GM23338 (cell line): ENCODE measurements around the gene FRMD4A. TPM values are rescaled to one million over a fixed set of nuclear protein-coding genes. Genes with fewer than 3 reads are reported as not detected.

Experiments used
- ATAC-seq: fragments of 200-7000 bp; cut with Tn5 transposase; 3 replicates; pipeline ENCODE4 v1.9.1; 2020
- DNase-seq: peaks from one replicate; pipeline ENCODE4 v3.0.0-alpha.2; 2015; ENCODE audit warnings: low spot score
- H2AFZ ChIP-seq: fragments of 200-600 bp; sonication (generic); 2 replicates; pipeline ENCODE4 v1.8.0; 2016; ENCODE audit warnings: antibody characterized with exemption, mild to moderate bottlenecking, moderate library complexity
- H3F3A ChIP-seq: fragments of 200-600 bp; sonication (generic); replicated peaks from 2 replicates; pipeline ENCODE4 v1.8.0; 2017; ENCODE audit warnings: antibody characterized with exemption, mixed run types, low read depth
- H3K27ac ChIP-seq: fragments of 200-600 bp; sonication (generic); 2 replicates; pipeline ENCODE4 v1.6.1; 2016; ENCODE audit warnings: low read depth
- H3K27me3 ChIP-seq: fragments of 200-600 bp; sonication (generic); 2 replicates; pipeline ENCODE4 v1.8.0; 2016; ENCODE audit warnings: mild to moderate bottlenecking, mixed run types, moderate library complexity; ENCODE audit not compliant: insufficient read depth
- H3K36me3 ChIP-seq: fragments of 200-600 bp; sonication (generic); 2 replicates; pipeline ENCODE4 v1.8.0; 2016; ENCODE audit warnings: mild to moderate bottlenecking; ENCODE audit not compliant: insufficient read depth
- H3K4me1 ChIP-seq: fragments of 200-600 bp; sonication (generic); 2 replicates; pipeline ENCODE4 v1.8.0; 2016; ENCODE audit warnings: mild to moderate bottlenecking, moderate library complexity; ENCODE audit not compliant: insufficient read depth
- H3K4me2 ChIP-seq: fragments of 200-600 bp; sonication (generic); 2 replicates; pipeline ENCODE4 v1.7.1; 2017; ENCODE audit warnings: mixed run types
- H3K4me3 ChIP-seq: fragments of 200-600 bp; sonication (generic); 2 replicates; pipeline ENCODE4 v1.6.1; 2016; ENCODE audit warnings: mixed run types
- H3K79me2 ChIP-seq: fragments of 200-600 bp; sonication (generic); replicated peaks from 2 replicates; pipeline ENCODE4 v1.8.0; 2017; ENCODE audit warnings: mild to moderate bottlenecking; ENCODE audit not compliant: insufficient read depth
- H3K9me2 ChIP-seq: fragments of 200-600 bp; sonication (generic); 2 replicates; pipeline ENCODE4 v1.8.0; 2017; ENCODE audit not compliant: insufficient read depth
- H4K20me1 ChIP-seq: fragments of 200-600 bp; sonication (generic); replicated peaks from 2 replicates; pipeline ENCODE4 v1.8.0; 2017; ENCODE audit warnings: mild to moderate bottlenecking; ENCODE audit not compliant: insufficient read depth
- H3K27ac Mint-ChIP-seq: 2 replicates; pipeline ENCODE4 v1.8.0; 2020; ENCODE audit warnings: inconsistent platforms, mild to moderate bottlenecking, moderate library complexity, mixed read lengths
- H3K27me3 Mint-ChIP-seq: 3 replicates; pipeline ENCODE4 v1.8.0; 2022; ENCODE audit warnings: low read depth, mild to moderate bottlenecking, moderate library complexity, mixed read lengths, inconsistent platforms; ENCODE audit not compliant: insufficient read depth, poor library complexity
- H3K36me3 Mint-ChIP-seq: 3 replicates; pipeline ENCODE4 v1.8.0; 2021; ENCODE audit warnings: low read depth, mild to moderate bottlenecking, inconsistent platforms, moderate library complexity, mixed read lengths
- H3K4me1 Mint-ChIP-seq: 3 replicates; pipeline ENCODE4 v1.8.0; 2020; ENCODE audit warnings: mild to moderate bottlenecking, inconsistent platforms, mixed read lengths
- H3K4me3 Mint-ChIP-seq: 3 replicates; pipeline ENCODE4 v1.8.0; 2021; ENCODE audit warnings: moderate library complexity, mild to moderate bottlenecking, inconsistent platforms, mixed read lengths
- H3K9me3 Mint-ChIP-seq: 3 replicates; pipeline ENCODE4 v1.8.0; 2020; ENCODE audit warnings: moderate library complexity, mild to moderate bottlenecking, inconsistent platforms, mixed read lengths
- CREB1 ChIP-seq: fragments of 250-450 bp; sonication (Bioruptor Pico); IDR thresholded peaks from 2 replicates; pipeline ENCODE4 v1.5.0; 2020; ENCODE audit warnings: low read depth, mild to moderate bottlenecking, moderate library complexity
- CTCF ChIP-seq, 2 experiments: fragments of 200-600 bp in 1 of 2; sonication (generic) in 1 of 2; conservative IDR thresholded peaks; 2 replicates each; pipeline versions ENCODE4 v1.5.1 to v1.6.1; 2016 to 2017; ENCODE audit warnings: antibody characterized with exemption in 2 of 2, low read depth in 2 of 2, mild to moderate bottlenecking in 2 of 2, moderate library complexity in 1 of 2
- EZH2 ChIP-seq: fragments of 200-600 bp; sonication (generic); IDR thresholded peaks from one replicate; pipeline ENCODE4 v1.8.0; 2017; ENCODE audit warnings: antibody characterized with exemption, mild to moderate bottlenecking, low read depth; ENCODE audit not compliant: unreplicated experiment
- EZH2phosphoT487 ChIP-seq: fragments of 200-600 bp; sonication (generic); IDR thresholded peaks from one replicate; pipeline ENCODE4 v1.8.1; 2018; ENCODE audit warnings: antibody characterized with exemption; ENCODE audit not compliant: unreplicated experiment
- JUNB ChIP-seq: IDR thresholded peaks from one replicate; pipeline ENCODE4 v1.6.1; 2016; ENCODE audit warnings: antibody characterized with exemption; ENCODE audit not compliant: unreplicated experiment
- NANOG ChIP-seq: IDR thresholded peaks from 2 replicates; pipeline ENCODE4 v1.6.1; 2016; ENCODE audit warnings: antibody characterized with exemption, borderline replicate concordance
- POLR2AphosphoS5 ChIP-seq: IDR thresholded peaks from 2 replicates; pipeline ENCODE4 v1.6.1; 2016; ENCODE audit warnings: antibody characterized with exemption, low read depth
- STAT1 ChIP-seq: IDR thresholded peaks from one replicate; pipeline ENCODE4 v1.6.1; 2016; ENCODE audit warnings: antibody characterized with exemption; ENCODE audit not compliant: unreplicated experiment
- ZNF114 ChIP-seq: fragments of 250-450 bp; sonication (Bioruptor Pico); IDR thresholded peaks from 2 replicates; pipeline ENCODE4 v1.5.0; 2020; ENCODE audit warnings: mild to moderate bottlenecking, moderate library complexity
- ZNF331 ChIP-seq: fragments of 250-450 bp; sonication (Bioruptor Pico); IDR thresholded peaks from 2 replicates; pipeline ENCODE4 v1.5.0; 2020; ENCODE audit warnings: low read depth, mild to moderate bottlenecking, moderate library complexity
- polyA plus RNA-seq: library from polyadenylated mRNA; unstranded; fragments of >200 nt; fragmentation: Nextera tagmentation; extraction: Ambion mirVana; gene quantifications from 2 replicates; pipeline ENCODE4 v1.2.1, GENCODE V29; 2016
- total RNA-seq: library from RNA; depleted of rRNA; stranded (reverse); fragments of >200 nt; shearing (Covaris generic); gene quantifications from 2 replicates; pipeline ENCODE4 v1.2.3, GENCODE V29; 2014
- TF ChIP-seq, protein P1 (sequence below): IDR thresholded peaks from one replicate; pipeline ENCODE4 v1.6.1; 2018; ENCODE audit warnings: antibody characterized with exemption; ENCODE audit not compliant: unreplicated experiment
- TF ChIP-seq, protein P2 (sequence below): fragments of 250-450 bp; sonication (Bioruptor Pico); IDR thresholded peaks from 2 replicates; pipeline ENCODE4 v1.5.0; 2020; ENCODE audit warnings: mild to moderate bottlenecking, moderate library complexity
- TF ChIP-seq, protein P3 (sequence below): IDR thresholded peaks from 2 replicates; pipeline ENCODE4 v1.6.1; 2016; ENCODE audit warnings: antibody characterized with exemption

Gene FRMD4A
- total and polyA plus RNA-seq, 2 experiments from 2014 or later: 14.0 to 20.1 TPM

DNA sequence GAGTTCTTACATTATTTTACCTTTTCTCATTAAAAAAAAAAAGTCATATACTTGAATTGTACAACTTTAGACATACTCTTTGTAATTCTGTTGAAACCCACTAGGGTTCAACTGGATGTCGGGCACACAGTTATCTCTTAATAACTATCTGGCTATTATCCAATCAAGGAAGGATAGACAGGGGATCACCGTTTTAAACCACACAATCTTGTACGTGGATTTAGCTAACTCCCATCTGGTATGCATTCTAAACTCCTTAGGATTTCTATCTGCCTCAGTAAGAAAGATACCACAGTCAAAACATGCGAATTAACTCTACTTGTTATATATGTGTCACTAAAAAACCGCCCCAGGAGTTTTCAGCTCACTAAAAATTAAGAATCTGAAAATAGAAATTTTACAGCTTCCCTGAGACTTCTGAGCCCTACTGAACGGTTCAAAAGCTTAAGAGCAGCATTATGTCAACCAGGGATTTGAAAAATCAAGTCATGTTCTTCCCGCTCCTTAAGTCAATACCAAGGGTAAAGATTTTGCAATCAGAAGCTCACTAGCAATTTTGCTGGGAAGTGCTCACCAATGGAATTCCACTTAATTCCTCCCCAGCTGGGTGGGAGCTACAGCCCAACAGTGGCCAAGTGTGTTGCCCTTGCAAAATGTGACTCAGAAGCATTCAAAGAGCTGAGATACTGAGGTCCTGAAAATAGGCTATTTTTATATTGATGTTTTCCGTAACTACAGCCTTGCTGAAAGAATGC is 267.0 kb downstream of the FRMD4A start:
- H3K36me3 ChIP-seq: no peaks in the 10 kb centered on the region

More for the DNA sequence above, 267.0 kb downstream of the FRMD4A start:
- Mint-ChIP-seq H3K4me3 (no peak overlapping the region), H3K4me1 (peaks cover 2% of the 10 kb centered on the region; the same call in 1 of the 3 replicates), H3K27ac (no peak overlapping the region), H3K27me3 (peaks cover 5% of the 10 kb centered on the region), H3K36me3 (no peaks in the 10 kb centered on the region), H3K9me3 (no peaks in the 10 kb centered on the region; the same call in 1 of the 3 replicates)
- Histone ChIP-seq H3K4me2 (no peak overlapping the region), H3F3A (no peaks in the 10 kb centered on the region), H2AFZ (no peak overlapping the region), H3K27ac (no peak overlapping the region), H3K9me2 (0 out of 2 replicates have a peak, but pooled peaks cover under 1% of the 10 kb centered on the region), H3K4me3 (no peak overlapping the region), H3K4me1 (no peaks in the 10 kb centered on the region), H3K79me2 (no peaks in the 10 kb centered on the region), H4K20me1 (no peaks in the 10 kb centered on the region), H3K27me3 (no peaks in the 10 kb centered on the region)
- ATAC-seq (no peak), DNase-seq (no peak)
- TF ChIP-seq, protein P1, sequence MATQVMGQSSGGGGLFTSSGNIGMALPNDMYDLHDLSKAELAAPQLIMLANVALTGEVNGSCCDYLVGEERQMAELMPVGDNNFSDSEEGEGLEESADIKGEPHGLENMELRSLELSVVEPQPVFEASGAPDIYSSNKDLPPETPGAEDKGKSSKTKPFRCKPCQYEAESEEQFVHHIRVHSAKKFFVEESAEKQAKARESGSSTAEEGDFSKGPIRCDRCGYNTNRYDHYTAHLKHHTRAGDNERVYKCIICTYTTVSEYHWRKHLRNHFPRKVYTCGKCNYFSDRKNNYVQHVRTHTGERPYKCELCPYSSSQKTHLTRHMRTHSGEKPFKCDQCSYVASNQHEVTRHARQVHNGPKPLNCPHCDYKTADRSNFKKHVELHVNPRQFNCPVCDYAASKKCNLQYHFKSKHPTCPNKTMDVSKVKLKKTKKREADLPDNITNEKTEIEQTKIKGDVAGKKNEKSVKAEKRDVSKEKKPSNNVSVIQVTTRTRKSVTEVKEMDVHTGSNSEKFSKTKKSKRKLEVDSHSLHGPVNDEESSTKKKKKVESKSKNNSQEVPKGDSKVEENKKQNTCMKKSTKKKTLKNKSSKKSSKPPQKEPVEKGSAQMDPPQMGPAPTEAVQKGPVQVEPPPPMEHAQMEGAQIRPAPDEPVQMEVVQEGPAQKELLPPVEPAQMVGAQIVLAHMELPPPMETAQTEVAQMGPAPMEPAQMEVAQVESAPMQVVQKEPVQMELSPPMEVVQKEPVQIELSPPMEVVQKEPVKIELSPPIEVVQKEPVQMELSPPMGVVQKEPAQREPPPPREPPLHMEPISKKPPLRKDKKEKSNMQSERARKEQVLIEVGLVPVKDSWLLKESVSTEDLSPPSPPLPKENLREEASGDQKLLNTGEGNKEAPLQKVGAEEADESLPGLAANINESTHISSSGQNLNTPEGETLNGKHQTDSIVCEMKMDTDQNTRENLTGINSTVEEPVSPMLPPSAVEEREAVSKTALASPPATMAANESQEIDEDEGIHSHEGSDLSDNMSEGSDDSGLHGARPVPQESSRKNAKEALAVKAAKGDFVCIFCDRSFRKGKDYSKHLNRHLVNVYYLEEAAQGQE: no peak
- no peak for TF ChIP-seq ZNF331 (CRISPR knock-in tag)
- no peak for TF ChIP-seq EZH2
- TF ChIP-seq CTCF (conservative IDR thresholded peaks at IDR 0.05; ENCODE audit: low read depth in 2 of 2): no peak
- no peak for TF ChIP-seq NANOG
- no peak for TF ChIP-seq STAT1
- no peak for TF ChIP-seq ZNF114 (CRISPR knock-in tag)
- TF ChIP-seq, protein P2, sequence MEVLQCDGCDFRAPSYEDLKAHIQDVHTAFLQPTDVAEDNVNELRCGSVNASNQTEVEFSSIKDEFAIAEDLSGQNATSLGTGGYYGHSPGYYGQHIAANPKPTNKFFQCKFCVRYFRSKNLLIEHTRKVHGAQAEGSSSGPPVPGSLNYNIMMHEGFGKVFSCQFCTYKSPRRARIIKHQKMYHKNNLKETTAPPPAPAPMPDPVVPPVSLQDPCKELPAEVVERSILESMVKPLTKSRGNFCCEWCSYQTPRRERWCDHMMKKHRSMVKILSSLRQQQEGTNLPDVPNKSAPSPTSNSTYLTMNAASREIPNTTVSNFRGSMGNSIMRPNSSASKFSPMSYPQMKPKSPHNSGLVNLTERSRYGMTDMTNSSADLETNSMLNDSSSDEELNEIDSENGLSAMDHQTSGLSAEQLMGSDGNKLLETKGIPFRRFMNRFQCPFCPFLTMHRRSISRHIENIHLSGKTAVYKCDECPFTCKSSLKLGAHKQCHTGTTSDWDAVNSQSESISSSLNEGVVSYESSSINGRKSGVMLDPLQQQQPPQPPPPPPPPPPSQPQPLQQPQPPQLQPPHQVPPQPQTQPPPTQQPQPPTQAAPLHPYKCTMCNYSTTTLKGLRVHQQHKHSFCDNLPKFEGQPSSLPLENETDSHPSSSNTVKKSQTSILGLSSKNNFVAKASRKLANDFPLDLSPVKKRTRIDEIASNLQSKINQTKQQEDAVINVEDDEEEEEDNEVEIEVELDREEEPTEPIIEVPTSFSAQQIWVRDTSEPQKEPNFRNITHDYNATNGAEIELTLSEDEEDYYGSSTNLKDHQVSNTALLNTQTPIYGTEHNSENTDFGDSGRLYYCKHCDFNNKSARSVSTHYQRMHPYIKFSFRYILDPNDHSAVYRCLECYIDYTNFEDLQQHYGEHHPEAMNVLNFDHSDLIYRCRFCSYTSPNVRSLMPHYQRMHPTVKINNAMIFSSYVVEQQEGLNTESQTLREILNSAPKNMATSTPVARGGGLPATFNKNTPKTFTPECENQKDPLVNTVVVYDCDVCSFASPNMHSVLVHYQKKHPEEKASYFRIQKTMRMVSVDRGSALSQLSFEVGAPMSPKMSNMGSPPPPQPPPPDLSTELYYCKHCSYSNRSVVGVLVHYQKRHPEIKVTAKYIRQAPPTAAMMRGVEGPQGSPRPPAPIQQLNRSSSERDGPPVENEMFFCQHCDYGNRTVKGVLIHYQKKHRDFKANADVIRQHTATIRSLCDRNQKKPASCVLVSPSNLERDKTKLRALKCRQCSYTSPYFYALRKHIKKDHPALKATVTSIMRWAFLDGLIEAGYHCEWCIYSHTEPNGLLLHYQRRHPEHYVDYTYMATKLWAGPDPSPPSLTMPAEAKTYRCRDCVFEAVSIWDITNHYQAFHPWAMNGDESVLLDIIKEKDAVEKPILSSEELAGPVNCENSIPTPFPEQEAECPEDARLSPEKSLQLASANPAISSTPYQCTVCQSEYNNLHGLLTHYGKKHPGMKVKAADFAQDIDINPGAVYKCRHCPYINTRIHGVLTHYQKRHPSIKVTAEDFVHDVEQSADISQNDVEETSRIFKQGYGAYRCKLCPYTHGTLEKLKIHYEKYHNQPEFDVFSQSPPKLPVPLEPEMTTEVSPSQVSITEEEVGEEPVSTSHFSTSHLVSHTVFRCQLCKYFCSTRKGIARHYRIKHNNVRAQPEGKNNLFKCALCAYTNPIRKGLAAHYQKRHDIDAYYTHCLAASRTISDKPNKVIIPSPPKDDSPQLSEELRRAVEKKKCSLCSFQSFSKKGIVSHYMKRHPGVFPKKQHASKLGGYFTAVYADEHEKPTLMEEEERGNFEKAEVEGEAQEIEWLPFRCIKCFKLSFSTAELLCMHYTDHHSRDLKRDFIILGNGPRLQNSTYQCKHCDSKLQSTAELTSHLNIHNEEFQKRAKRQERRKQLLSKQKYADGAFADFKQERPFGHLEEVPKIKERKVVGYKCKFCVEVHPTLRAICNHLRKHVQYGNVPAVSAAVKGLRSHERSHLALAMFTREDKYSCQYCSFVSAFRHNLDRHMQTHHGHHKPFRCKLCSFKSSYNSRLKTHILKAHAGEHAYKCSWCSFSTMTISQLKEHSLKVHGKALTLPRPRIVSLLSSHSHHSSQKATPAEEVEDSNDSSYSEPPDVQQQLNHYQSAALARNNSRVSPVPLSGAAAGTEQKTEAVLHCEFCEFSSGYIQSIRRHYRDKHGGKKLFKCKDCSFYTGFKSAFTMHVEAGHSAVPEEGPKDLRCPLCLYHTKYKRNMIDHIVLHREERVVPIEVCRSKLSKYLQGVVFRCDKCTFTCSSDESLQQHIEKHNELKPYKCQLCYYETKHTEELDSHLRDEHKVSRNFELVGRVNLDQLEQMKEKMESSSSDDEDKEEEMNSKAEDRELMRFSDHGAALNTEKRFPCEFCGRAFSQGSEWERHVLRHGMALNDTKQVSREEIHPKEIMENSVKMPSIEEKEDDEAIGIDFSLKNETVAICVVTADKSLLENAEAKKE (CRISPR knock-in tag): no peak
- no peak for TF ChIP-seq EZH2phosphoT487
- TF ChIP-seq, protein P3, sequence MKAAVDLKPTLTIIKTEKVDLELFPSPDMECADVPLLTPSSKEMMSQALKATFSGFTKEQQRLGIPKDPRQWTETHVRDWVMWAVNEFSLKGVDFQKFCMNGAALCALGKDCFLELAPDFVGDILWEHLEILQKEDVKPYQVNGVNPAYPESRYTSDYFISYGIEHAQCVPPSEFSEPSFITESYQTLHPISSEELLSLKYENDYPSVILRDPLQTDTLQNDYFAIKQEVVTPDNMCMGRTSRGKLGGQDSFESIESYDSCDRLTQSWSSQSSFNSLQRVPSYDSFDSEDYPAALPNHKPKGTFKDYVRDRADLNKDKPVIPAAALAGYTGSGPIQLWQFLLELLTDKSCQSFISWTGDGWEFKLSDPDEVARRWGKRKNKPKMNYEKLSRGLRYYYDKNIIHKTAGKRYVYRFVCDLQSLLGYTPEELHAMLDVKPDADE: no peak
- no peak for TF ChIP-seq JUNB
- no peak for TF ChIP-seq POLR2AphosphoS5
- TF ChIP-seq CREB1 (CRISPR knock-in tag): no peak
